GM12892 (cell line): Measurements from ENCODE around the gene CAMTA1.

Experiments
- POLR2A ChIP-seq: IDR thresholded peaks from 2 replicates; pipeline ENCODE4 v1.6.1; 2011; ENCODE audit warnings: low read depth, low read length, control low read depth
- POLR2AphosphoS5 ChIP-seq: IDR thresholded peaks from 2 replicates; pipeline ENCODE4 v1.6.1; 2011; ENCODE audit warnings: low read depth, low read length, control low read depth
- TAF1 ChIP-seq: IDR thresholded peaks from 2 replicates; pipeline ENCODE4 v1.6.1; 2011; ENCODE audit warnings: low read depth, mild to moderate bottlenecking, control low read depth, low read length, borderline replicate concordance

DNA sequence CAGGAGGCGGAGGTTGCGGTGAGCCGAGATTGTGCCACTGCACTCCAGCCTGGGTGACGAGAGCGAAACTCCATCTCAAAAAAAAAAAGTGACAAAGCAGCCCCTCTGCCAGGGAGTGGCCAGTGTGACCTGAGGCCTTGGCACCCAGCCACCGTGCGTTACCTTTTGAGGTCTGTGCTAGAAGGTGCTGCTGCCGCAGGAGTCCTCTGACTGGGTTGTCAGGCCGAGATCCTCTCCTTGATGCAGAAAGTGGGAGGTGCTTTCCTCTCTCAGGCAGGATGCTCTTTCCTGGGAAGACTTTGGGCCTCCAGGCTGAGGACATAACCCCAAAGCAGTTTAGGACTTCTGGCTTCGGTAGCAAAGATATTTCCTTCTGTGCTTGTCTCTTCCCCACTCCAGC is 705.3 kb downstream of the CAMTA1 start:
- no peak for TF ChIP-seq POLR2A
- TF ChIP-seq POLR2AphosphoS5, result no peak
- no peak for TF ChIP-seq TAF1
